ENCODE results near the gene FRAS1. TPM values are rescaled to one million over a fixed set of nuclear protein-coding genes. Genes with fewer than 3 reads are reported as not detected.

The FRAS1 gene
- polyA plus RNA-seq, 1 donor from 2014 or later = 2.8 TPM

- H2AFZ ChIP-seq (ENCODE audit: low read depth, low read length) = no peak overlapping the region
- no peaks in the 10 kb centered on the region for H3K36me3 ChIP-seq (ENCODE audit: insufficient read depth, low read length)
- H3F3A ChIP-seq (ENCODE audit: insufficient read depth, low read length, poor library complexity, severe bottlenecking) = no peaks in the 10 kb centered on the region
- H3K9me3 ChIP-seq (ENCODE audit: low read length) = no peaks in the 10 kb centered on the region
- no peak overlapping the region for H3K9ac ChIP-seq (ENCODE audit: low read length)
- H3K27me3 ChIP-seq (ENCODE audit: insufficient read depth, low read depth, low read length) = no peaks in the 10 kb centered on the region
- no peak for TF ChIP-seq TAF1 (IDR thresholded peaks at IDR 0.05; ENCODE audit: low read depth)
- TF ChIP-seq RAD21 (conservative IDR thresholded peaks at IDR 0.05) = no peak
- TF ChIP-seq MXI1 (conservative IDR thresholded peaks at IDR 0.05; ENCODE audit: poor library complexity, severe bottlenecking) = no peak
- TF ChIP-seq EZH2 (IDR thresholded peaks at IDR 0.05; ENCODE audit: borderline replicate concordance, insufficient read depth, low read length, poor library complexity, severe bottlenecking) = no peak
- TF ChIP-seq POLR2AphosphoS5 (IDR thresholded peaks at IDR 0.05) = no peak
- no peak for TF ChIP-seq EP300 (conservative IDR thresholded peaks at IDR 0.05; ENCODE audit: poor library complexity, severe bottlenecking)
- TF ChIP-seq CTCF (IDR thresholded peaks at IDR 0.05; ENCODE audit: poor library complexity, severe bottlenecking) = no peak
- TF ChIP-seq SMC3 (conservative IDR thresholded peaks at IDR 0.05; ENCODE audit: poor library complexity) = no peak
- TF ChIP-seq REST (IDR thresholded peaks at IDR 0.05; ENCODE audit: borderline replicate concordance) = no peak
- no peak overlapping the region for H3K4me3 ChIP-seq (ENCODE audit: low read length)
- H3K79me2 ChIP-seq (replicated peaks; ENCODE audit: insufficient read depth, low read length) = no peaks in the 10 kb centered on the region
- no peak overlapping the region for H3K4me2 ChIP-seq (ENCODE audit: low read length)
- no peaks in the 10 kb centered on the region for H3K9me2 ChIP-seq (ENCODE audit: insufficient read depth, low read length)
- H4K20me1 ChIP-seq (ENCODE audit: insufficient read depth) = no peaks in the 10 kb centered on the region
- H3K27ac ChIP-seq (ENCODE audit: low read length) = no peak overlapping the region
Observed at GRCh38 chr4:78199984-78200383, 142.9 kb downstream of the FRAS1 start.

GRCh38 chr4:78200949-78201348 lies 143.8 kb downstream of the FRAS1 start:
- no peak overlapping the region for H2AFZ ChIP-seq (ENCODE audit: low read depth, low read length)
- no peak overlapping the region for H3K4me2 ChIP-seq (ENCODE audit: low read length)
- no peaks in the 10 kb centered on the region for H3K9me3 ChIP-seq (ENCODE audit: low read length)
- H3K27me3 ChIP-seq (ENCODE audit: insufficient read depth, low read depth, low read length) = no peaks in the 10 kb centered on the region
- no peaks in the 10 kb centered on the region for H3K9me2 ChIP-seq (ENCODE audit: insufficient read depth, low read length)
- H3F3A ChIP-seq (ENCODE audit: insufficient read depth, low read length, poor library complexity, severe bottlenecking) = no peaks in the 10 kb centered on the region
- H3K36me3 ChIP-seq (ENCODE audit: insufficient read depth, low read length) = no peaks in the 10 kb centered on the region
- H3K27ac ChIP-seq (ENCODE audit: low read length) = no peak overlapping the region
- H3K9ac ChIP-seq (ENCODE audit: low read length) = no peak overlapping the region
- H3K79me2 ChIP-seq (replicated peaks; ENCODE audit: insufficient read depth, low read length) = no peaks in the 10 kb centered on the region
- TF ChIP-seq SMC3 (conservative IDR thresholded peaks at IDR 0.05; ENCODE audit: poor library complexity) = no peak
- no peak overlapping the region for H3K4me3 ChIP-seq (ENCODE audit: low read length)
- H4K20me1 ChIP-seq (ENCODE audit: insufficient read depth) = no peaks in the 10 kb centered on the region

GRCh38 chr4:78204176-78204575 lies 147.1 kb downstream of the FRAS1 start:
- no peaks in the 10 kb centered on the region for H3K36me3 ChIP-seq (ENCODE audit: insufficient read depth, low read length)
- no peaks in the 10 kb centered on the region for H4K20me1 ChIP-seq (ENCODE audit: insufficient read depth)
- H3K4me3 ChIP-seq (ENCODE audit: low read length) = no peak overlapping the region
- H3K27ac ChIP-seq (ENCODE audit: low read length) = no peak overlapping the region
- no peak overlapping the region for H3K9ac ChIP-seq (ENCODE audit: low read length)
- no peak for TF ChIP-seq TAF1 (IDR thresholded peaks at IDR 0.05; ENCODE audit: low read depth)
- H2AFZ ChIP-seq (ENCODE audit: low read depth, low read length) = no peak overlapping the region
- H3K9me3 ChIP-seq (ENCODE audit: low read length) = no peaks in the 10 kb centered on the region
- no peaks in the 10 kb centered on the region for H3K79me2 ChIP-seq (replicated peaks; ENCODE audit: insufficient read depth, low read length)
- H3K4me2 ChIP-seq (ENCODE audit: low read length) = no peak overlapping the region
- H3F3A ChIP-seq (ENCODE audit: insufficient read depth, low read length, poor library complexity, severe bottlenecking) = no peaks in the 10 kb centered on the region
- H3K9me2 ChIP-seq (ENCODE audit: insufficient read depth, low read length) = no peaks in the 10 kb centered on the region
- H3K27me3 ChIP-seq (ENCODE audit: insufficient read depth, low read depth, low read length) = no peaks in the 10 kb centered on the region

Data from neural cell (in vitro differentiated cells).